GM12892 (cell line): ENCODE data around the gene CIB4.
"Not testable (repeated sequence)": the region's sequence is repeated elsewhere in the genome, so short reads cannot be mapped to it uniquely, and the experiment has no call there.

Experiments
- DNase-seq: peaks from one replicate; pipeline ENCODE4 v3.0.0; 2011; ENCODE audit not compliant: insufficient read length
- FAIRE-seq: peaks from 2 replicates; lab custom pipeline; 2011; peaks lifted over from hg19 to GRCh38; lab: Jason Lieb, UNC
- POLR2A ChIP-seq: IDR thresholded peaks from 2 replicates; pipeline ENCODE4 v1.6.1; 2011; ENCODE audit warnings: low read depth, low read length, control low read depth
- POLR2AphosphoS5 ChIP-seq: IDR thresholded peaks from 2 replicates; pipeline ENCODE4 v1.6.1; 2011; ENCODE audit warnings: low read depth, low read length, control low read depth
- TAF1 ChIP-seq: IDR thresholded peaks from 2 replicates; pipeline ENCODE4 v1.6.1; 2011; ENCODE audit warnings: low read depth, mild to moderate bottlenecking, control low read depth, low read length, borderline replicate concordance

Gene CIB4

GRCh38 chr2:26674002-26674751 is 33.0 kb upstream of the CIB4 start:
- TF ChIP-seq TAF1: no peak
- TF ChIP-seq POLR2AphosphoS5: no peak
- TF ChIP-seq POLR2A: no peak
- no peak for DNase-seq
- no peak for FAIRE-seq

- TF ChIP-seq TAF1 (no peak), POLR2AphosphoS5 (no peak), POLR2A (no peak)
- DNase-seq (no peak), FAIRE-seq (no peak)
Observed at GRCh38 chr2:26672818-26673393, 31.7 kb upstream of the CIB4 start.

GRCh38 chr2:26672112-26672817 is 31.1 kb upstream of the CIB4 start:
- FAIRE-seq (no peak), DNase-seq (no peak)
- TF ChIP-seq POLR2A (no peak), TAF1 (no peak), POLR2AphosphoS5 (no peak)

- no peak for TF ChIP-seq POLR2AphosphoS5
- no peak for TF ChIP-seq TAF1
- TF ChIP-seq POLR2A: no peak
- DNase-seq (no peak), FAIRE-seq (no peak)
Observed at GRCh38 chr2:26671691-26672090, 30.5 kb upstream of the CIB4 start.

GRCh38 chr2:26670931-26671460 is 29.8 kb upstream of the CIB4 start:
- TF ChIP-seq POLR2AphosphoS5 (no peak), TAF1 (no peak), POLR2A (no peak)
- FAIRE-seq: no peak

GRCh38 chr2:26670171-26670570 is 29.0 kb upstream of the CIB4 start:
- TF ChIP-seq TAF1: no peak
- TF ChIP-seq POLR2A: no peak
- TF ChIP-seq POLR2AphosphoS5: no peak
- DNase-seq (no peak), FAIRE-seq (no peak)

More at GRCh38 chr2:26670931-26671460, 29.8 kb upstream of the CIB4 start:
- no peak for DNase-seq

- TF ChIP-seq POLR2A: no peak
- no peak for TF ChIP-seq TAF1
- TF ChIP-seq POLR2AphosphoS5: no peak
- FAIRE-seq (no peak), DNase-seq (no peak)
Observed at GRCh38 chr2:26668856-26669750, 27.9 kb upstream of the CIB4 start.

GRCh38 chr2:26668041-26668440 is 26.9 kb upstream of the CIB4 start:
- DNase-seq: no peak
- TF ChIP-seq POLR2AphosphoS5: no peak
- TF ChIP-seq POLR2A: no peak
- TF ChIP-seq TAF1: no peak
- no peak for FAIRE-seq

- TF ChIP-seq POLR2AphosphoS5 (no peak), POLR2A (no peak), TAF1 (no peak)
- FAIRE-seq (no peak), DNase-seq (no peak)
Observed at GRCh38 chr2:26666671-26667070, 25.5 kb upstream of the CIB4 start.

GRCh38 chr2:26665296-26665695 is 24.1 kb upstream of the CIB4 start:
- not testable (repeated sequence) for DNase-seq, FAIRE-seq

GRCh38 chr2:26660363-26660962 is 19.3 kb upstream of the CIB4 start:
- TF ChIP-seq TAF1 (no peak), POLR2AphosphoS5 (no peak), POLR2A (no peak)
- no peak for DNase-seq
- no peak for FAIRE-seq
